ENCODE measurements around the gene ENAH.

DNA sequence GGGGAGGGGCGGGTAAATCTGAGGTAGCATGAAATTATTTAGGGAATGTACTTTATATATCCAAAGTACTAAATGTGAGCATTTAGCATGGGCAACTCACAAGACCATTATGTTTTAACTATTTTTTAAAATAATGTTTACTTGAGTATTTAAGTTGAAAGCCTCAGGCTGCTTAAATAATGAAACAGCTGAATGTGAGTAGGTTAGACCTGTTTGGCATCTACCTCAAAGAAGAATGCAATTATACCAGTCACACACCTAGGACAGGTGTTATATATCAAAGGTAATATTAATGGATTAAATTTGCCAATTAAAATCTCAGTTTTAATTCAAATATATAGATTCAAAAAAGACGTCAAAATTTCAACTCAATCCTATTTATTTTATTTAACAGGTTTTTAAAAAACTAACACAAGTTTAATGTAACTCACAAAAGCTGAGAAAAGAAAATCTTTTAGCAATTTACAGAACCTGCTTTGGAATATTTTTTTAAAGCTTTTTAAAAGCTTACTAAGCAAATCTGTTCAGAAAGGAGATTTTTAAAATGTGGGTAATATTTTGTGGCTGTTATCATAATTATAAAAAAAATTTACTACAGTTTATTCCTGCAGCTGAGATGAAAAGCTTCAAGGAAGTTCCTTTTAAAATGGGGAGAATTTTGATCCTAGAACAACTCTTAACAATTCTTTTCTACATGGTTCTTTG is 120.5 kb downstream of the ENAH start:
- no peak for TF ChIP-seq POLR2A (IDR thresholded peaks at IDR 0.05; ENCODE audit: low read depth)
- TF ChIP-seq, protein P1, sequence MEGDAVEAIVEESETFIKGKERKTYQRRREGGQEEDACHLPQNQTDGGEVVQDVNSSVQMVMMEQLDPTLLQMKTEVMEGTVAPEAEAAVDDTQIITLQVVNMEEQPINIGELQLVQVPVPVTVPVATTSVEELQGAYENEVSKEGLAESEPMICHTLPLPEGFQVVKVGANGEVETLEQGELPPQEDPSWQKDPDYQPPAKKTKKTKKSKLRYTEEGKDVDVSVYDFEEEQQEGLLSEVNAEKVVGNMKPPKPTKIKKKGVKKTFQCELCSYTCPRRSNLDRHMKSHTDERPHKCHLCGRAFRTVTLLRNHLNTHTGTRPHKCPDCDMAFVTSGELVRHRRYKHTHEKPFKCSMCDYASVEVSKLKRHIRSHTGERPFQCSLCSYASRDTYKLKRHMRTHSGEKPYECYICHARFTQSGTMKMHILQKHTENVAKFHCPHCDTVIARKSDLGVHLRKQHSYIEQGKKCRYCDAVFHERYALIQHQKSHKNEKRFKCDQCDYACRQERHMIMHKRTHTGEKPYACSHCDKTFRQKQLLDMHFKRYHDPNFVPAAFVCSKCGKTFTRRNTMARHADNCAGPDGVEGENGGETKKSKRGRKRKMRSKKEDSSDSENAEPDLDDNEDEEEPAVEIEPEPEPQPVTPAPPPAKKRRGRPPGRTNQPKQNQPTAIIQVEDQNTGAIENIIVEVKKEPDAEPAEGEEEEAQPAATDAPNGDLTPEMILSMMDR (IDR thresholded peaks at IDR 0.05), result no peak
